Dermis microvascular lymphatic vessel endothelial cell (primary cell): Measurements from ENCODE around the gene HORMAD2. TPM values are rescaled to one million over a fixed set of nuclear protein-coding genes. Genes with fewer than 3 reads are reported as not detected.

Source experiments
- DNase-seq, 2 donors: peaks; one replicate each; pipeline versions ENCODE4 v3.0.0 to v3.0.0-alpha.2; 2010; ENCODE audit warnings: low read depth in 2 of 2
- total RNA-seq: library from RNA; depleted of rRNA; stranded (reverse); fragments of >200 nt; gene quantifications from 2 replicates; pipeline ENCODE4 v1.2.1, GENCODE V29; 2014

HORMAD2 gene
- total RNA-seq, 1 donor from 2014 or later, result not detected

DNA sequence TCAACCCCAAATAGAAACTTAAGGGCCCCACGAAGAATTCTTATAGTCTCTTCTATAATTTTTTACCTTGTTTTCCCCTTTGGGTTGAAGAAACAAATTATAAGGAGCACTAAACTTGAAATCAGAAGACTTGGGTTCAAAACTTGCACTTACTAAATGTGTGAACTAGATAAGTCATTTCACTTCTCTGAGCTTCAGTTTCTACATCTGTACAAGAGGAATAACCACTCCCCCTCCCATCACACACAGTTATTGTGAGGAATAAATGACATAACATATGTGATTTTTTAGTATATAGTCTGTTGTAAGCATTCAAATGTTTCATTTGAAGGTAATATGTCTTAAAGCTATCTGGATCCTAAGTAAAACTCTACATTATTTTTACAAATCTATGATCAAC, 87.5 kb downstream of the HORMAD2 start:
- no peak for DNase-seq

DNA sequence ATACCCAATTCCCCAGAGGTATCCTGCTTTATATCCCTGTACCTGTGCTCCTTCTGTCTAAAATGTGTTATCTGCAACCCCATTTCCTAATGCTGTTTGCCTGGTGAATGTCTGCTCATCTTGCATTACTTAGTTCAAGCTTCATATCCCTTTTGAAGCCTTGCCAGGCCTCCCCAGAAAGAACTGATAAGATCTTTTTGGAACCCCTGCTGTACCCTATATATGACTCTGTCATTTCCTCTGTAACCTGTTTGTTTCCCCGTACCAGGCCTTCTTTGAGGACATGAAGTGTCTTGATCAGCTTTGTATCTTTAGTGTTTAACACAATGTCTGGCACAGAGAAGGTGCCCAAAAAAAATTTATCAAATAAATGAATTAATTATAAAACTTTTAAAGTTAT, 88.7 kb downstream of the HORMAD2 start:
- DNase-seq, result no peak

DNA sequence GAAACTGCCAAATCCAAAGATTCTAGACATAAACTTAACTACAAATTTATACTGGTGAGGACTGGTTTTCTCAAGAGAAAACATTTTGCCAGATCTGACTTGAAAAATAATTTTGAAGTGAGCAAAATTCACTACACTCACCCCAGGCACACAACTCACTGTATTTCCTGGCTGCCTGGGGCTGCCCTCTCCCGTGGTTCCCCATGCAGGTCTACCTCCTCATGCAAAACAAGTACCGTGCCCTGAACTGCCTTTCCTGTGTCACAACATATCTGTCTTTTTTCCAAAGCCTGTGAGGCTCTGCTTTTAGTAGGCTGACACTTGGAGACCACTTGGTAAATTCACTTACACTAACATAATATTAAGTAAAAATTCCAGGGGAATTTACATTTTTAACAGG, 89.9 kb downstream of the HORMAD2 start:
- no peak for DNase-seq

DNA sequence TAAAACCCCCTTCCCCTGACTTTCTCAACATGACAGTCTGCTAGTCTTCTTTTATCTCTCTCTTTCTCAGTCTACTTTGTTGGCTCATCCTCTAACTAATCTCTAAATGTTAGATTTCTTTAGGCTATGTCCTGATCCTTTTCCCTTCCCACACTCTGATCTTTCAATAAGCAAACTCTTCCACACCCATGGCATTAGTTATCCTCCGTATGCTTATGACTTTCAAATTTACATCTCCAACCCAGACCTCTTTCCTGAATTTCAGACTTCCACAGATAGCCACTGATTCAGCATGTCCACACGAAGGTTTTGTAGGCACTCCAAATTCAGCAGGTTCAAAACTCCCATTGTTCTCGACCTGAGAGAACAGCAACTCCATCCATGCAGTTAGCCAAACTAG, 90.7 kb downstream of the HORMAD2 start:
- no peak for DNase-seq

DNA sequence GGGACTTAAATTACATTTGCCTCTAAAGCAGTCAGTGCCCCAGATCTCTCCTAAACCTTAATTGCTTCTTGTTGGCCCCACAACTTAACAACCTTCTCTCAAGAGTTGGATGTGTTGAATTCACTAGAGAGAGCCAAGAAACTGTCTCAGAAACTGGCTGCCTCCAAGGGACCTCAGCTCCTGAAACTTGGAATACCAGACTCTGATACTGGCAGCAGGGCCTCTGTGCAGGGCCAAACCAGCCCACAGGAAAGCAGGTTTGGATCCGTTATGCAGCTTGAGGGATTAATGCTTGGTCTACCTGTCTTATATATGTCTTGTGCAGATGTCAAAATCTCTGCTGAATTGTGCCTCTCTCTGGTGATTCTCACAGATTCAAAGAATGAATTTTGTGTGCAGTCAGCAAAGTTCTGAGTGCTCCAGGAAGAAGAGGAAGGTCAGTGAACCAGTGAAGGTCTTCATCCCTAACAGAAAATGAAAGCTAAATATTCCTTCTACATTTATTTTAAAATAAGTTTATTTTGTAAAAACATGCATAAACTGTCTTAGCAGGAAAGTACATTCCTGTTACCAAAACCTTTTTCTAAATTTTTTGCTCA, 95.5 kb downstream of the HORMAD2 start:
- DNase-seq, result no peak

DNA sequence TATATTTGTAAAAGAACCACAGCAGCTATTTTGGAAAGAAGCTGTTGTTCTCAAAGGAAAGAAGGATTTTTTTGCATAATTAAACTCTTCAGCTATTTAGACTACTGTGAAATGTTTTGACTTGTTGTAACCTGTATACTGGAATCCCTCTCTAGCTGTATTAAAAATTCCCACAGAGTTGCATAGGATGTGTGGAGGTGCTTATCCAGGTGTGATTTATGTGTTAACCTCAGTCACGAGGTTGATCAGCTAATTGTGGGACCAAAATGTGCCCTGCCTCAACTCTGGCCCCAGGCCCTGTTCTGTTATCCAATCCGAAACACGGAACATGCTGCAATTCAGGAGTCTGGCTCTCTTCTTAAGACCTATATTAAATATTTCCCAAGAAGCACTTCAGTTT, 96.2 kb downstream of the HORMAD2 start:
- no peak for DNase-seq

DNA sequence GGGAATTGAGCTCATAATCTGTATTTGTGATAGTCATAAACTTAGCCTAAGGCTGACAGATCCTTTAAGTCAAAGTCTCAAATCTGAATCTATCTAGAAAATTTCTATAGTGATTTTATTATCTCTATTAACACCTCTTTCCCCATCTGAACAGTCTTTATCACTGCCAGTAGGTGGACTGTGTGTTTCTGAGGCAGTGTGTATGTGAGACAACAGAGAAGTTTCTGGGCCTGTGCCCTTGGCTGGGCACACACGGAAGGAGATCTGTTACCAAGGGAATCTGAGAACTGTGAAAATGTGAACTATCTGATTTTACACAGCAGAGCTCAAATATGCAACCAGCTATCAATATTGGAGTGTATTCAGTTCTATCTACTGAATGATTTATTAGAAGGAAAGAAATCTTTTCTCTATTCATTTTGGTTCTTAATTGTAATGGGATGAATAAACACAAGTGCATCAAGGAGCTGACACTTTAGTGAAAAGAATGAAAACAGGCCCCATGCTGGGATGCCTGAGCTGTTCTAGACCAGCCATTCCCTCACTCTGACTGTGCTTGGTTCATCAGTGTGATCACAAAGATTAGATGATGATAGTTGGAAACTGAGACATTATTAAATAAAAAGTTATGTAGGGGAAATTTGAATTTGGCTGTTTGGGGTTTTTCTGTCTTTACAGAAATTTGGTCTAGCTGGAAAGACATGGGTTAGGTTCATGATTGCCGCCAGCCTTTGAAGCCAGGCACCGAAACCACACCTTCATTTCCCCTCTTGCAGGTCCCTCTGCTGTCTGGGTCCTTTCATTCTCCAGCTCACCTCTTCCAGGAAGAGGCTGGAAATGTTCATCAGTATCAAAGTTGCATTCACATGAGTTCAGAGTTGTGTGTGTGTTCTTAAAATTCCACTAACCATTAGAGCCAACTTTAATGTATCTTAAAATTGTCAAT, 98.2 kb downstream of the HORMAD2 start:
- no peak for DNase-seq

DNA sequence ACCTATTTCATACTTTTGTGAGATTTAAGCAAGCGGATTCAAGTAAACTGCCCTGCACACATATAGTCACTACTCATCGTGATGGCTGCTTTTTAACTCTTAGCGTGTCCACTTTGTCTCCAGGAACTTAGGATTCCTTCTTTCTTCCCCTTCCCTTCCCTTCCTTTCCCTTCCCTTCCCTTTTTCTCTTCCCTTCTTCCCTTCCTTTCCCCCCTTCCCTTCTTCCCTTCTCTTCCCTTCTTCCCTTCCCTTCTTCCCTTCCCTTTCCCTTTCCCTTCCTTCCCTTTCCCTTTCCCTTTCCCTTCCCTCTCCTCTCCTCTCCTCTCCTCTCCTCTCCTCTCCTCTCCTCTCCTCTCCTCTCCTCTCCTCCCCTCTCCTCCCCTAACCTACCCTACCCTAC, 100.4 kb downstream of the HORMAD2 start:
- DNase-seq, result no peak

DNA sequence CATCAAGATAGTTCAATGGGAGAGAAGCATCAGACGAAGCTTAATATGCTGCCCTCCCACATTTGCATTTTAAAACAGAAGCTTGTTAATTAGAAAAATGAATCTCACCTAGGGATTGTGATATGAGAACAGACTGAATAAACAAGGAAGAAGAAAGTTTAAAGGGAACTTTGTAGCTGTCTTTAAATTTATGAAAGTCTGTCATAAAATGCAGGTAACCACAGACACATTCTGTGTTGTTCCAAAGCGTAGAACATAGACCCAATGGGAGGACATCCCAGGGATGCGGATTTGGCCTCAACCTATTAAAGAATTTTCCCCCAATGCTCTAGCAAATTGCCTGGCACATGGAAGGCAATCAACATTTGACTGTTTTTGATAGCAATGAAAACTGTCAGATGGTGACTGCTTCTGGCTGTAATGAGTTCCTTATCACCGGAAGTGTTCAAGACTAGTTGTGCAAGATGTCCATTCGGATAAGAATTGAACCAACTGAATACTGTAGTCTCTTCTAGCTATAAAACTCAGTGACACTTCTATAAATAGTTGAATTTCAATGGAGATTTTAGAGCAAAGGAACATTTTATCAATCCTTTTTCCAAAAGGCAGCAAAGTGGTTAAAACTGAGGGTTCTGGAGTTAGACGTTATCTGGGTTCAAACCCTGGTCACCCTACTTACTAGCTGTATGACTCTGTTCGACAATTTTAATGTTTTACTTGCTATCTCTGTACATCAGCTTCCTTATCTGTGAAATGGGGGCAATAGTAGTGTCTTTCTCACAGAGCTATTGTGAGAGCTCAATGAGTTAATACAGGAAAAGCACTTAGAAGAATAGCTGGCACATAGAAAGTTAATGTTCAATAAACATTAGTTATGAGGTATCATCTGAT, 101.4 kb downstream of the HORMAD2 start:
- no peak for DNase-seq

DNA sequence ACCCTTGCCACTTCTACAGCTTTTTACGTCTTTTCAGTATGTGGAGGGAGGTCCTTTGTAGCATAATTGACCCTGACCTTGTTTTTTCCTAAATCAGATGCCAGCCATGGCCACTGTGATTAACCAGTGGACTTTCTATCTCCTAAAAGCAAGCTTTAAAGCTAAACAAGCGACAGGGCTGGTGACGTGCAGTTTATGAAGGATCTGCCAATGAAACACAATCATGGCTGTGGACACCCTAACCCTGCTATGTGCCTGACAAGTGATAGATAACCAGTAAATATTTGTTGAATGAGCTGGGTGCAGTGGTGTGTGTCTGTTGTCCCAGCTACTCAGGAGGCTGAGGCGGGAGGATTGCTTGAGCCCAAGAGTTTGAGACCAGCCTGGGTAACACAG, 102.1 kb downstream of the HORMAD2 start:
- peak in 1 of 2 donors; percentile 7 for DNase-seq

DNA sequence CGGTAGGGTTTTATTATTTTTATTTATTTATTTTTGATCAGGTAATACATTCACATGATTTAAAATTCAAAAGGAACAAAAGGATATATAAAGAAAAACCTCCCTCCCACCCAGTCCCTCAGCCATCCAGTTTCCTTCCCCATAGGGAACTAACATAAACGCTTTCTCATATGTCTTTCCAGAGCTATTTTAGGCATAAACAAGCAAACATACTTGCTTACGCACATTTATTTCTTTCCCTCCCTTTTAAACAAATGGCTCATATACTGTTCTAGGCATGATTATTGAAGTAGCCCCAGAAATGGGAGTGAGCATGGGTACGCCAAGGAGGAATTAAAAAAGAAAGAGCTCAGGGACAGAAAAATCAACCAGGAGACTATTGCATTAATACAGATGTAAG, 102.6 kb downstream of the HORMAD2 start:
- DNase-seq, result no peak

DNA sequence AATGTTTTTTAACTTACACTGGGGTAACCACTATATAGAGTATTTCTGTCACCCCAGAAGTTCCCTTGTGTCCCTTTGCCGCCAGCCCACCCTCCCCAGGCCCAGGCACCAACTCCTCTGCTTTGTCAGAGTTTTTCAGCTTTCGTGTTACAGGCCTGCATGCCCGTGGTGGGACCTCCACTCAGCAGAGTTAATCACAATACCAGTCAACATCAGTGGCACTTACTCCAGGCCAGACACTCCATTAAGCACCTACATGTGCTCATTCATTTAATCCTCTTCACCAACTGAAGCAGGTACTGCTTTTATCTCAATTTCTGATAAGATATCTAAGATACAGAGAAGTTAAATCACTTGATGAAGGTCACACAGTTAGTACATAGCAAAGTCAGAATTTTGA, 103.0 kb downstream of the HORMAD2 start:
- DNase-seq, result no peak

DNA sequence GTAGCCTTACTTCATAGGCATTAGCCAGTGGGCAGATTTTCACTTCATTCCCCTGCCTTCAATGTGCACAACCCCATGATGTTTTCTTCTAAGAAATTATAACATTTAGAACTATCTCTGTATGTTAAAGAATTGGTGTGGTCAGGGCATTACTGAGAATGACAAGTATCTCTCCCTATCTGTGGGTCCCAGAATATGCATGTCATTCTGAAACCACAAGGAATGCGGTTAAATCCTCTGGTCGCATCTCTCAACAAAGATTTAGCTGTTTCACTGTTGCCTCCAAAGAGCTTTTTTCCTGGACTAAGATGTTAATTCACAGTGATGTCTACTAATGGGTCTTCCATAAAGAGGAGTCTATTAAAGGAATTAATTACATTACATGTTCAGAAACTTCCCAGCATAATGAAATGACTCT, 103.6 kb downstream of the HORMAD2 start:
- no peak for DNase-seq

DNA sequence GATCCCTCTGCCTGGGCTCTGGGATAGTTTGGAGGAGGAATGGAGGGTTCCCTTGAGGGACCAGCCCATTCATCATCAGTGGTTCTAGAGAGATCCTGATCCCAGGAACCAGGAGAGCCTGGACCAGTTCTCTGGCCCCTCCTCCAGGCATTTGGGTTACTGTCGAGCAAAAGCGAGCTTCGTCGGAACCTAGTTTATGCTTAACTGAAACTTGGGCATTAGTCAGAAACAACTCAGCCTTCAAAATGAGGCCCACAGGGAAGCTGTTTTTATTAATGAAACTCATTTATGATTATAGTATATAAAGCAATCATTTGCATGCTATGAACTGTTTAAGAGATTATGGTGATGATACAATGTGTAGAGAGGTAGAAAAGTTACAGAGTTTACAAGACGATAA, 104.9 kb downstream of the HORMAD2 start:
- no peak for DNase-seq

DNA sequence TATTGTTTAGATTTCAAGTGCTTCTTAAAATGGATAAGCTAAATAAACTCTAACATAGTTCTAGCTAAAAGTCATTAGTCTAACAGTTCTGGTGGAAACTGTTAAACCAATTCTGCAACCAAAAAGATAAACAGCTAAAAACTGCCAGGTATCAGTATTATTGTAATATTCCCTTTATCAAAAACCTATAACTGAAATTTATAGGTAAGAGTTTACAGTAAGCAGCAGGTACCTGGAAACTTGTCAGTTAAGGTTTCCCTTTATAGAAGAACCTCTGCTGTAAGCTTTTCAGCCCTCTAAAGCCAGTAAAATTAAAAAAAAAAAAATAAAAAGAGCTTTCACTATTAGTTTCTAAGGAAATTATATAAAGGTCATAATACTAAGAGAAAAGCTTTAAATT, 105.3 kb downstream of the HORMAD2 start:
- no peak for DNase-seq

DNA sequence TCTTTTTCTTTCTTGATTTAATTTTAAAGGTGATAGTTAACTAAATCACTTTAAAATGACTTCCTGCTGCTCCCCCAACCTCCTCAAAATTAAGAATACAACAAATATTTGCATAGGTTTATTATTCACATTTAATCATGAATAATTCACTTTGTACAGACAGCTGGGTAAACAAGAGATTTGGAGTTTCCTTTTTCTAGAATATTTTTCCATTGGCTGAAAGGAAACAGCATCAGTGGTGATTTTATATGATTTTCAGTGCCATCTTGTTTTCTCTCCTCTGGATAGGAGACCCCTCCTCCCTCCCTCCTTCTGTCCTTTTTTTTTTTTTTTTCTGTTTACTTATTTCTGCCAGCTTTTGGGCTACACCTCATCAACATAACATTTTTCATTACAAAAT, 105.8 kb downstream of the HORMAD2 start:
- no peak for DNase-seq

DNA sequence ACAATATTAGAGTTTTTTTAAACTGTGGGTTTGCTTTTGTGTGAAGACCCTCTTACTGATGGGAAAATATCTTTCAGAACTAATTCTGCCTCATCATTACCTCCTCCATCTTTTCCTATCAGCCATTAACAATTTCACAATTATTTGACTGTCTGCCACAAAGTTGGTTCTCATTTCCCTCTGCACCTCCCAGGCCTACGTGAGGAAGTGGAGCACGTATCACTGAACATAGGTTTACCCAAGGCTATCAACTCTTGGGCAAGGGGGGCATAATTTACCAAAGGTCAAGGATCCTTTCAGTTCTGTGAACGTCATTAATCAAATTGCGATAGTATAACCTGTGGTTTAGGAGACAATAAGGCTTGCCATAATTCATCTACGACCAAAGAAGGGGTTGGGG, 106.2 kb downstream of the HORMAD2 start:
- DNase-seq, result no peak

DNA sequence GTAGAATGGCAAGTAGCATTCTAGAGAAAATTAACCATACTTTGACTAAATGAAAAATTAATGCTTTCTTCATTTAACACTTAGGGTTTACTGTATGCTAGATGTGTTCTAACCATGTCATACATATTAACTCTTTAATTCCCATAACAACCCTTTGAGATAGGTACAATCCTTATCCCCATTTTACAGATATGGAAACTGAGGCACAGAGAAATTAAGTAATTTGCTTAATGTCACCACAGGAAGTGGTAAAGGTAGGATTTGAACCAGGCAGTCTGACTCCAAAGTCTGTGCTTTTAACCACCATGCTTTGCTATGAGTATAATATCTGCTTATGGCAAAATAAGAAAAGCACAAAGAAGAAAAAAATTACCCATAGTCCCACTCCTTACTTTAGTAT, 106.8 kb downstream of the HORMAD2 start:
- no peak for DNase-seq

DNA sequence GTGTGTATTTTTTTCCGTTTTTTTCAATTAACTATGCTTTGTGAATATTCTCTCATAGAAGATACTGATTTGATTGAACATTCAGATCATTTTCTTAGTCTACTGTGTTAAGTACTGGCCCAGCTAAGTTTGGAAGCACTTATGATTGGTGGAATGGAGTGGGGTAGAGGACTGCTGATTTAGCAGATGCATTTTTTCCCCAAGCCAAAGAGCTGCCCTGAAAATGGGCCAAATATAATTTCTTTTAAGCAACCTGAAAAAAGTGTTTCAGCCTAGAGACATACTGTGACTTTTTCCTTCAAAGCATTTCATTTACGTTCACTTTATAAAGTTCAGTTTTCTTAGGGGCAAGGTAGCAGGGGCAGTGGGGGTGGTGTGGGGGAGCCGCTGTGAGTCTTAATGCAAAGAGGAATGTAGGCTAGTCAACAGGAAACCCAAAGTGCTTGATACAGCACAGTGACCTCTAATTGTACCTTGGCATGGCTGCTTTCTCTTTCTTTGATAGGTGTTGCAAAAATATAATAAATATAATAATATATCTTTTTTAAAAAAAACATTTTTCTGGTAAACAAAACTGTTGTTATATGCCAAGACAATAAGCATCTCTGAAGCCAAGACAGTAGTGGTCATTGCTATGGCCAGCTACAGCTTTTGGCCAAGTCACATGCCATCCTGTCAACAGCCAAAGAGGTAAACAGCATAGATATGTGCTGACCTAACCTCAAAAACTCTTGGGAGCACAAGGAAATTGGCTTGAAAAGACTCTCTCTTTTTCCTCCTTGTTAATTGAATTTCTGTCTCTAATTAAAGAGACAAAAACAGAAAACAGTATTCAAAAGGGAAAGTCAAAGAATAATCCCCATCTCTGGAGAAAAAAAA, 107.5 kb downstream of the HORMAD2 start:
- DNase-seq, result no peak

DNA sequence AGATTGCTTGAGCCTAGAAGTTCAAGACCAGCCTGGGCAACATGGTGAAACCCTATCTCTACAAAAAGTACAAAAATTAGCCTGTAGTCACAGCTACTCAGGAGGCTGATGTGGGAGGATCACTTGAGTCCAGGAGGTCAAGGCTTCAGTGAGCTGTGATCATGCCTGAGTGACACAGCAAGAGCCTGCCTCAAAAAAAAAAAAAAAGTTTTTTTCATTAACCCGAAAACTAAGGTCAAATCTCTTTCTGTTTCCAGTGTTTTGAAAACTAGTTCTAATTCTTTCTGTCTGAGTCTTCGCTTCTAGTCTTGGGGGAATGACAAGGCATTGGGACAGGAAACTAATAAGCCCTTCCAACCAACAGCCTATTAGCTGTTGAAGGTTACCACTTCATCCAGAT, 108.6 kb downstream of the HORMAD2 start:
- no peak for DNase-seq

DNA sequence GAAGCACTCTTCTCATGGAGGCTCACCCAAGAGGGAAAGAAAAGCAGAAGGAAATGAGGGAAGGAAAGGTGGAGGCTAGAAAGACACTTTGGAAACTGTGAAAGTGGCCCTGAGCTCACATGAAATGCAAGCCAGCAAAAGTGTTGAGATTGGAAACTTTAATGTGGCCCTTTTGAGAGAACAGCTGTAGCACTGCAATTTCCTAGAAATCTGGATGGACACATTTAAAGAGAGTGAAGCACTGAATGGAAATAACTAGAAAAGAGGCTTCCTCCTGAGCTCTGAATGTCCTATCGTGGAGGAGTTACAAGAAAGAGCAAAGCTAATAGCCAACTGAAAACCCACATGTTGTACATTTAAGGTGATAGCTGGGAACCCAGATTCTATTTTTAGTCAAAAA, 110.3 kb downstream of the HORMAD2 start:
- DNase-seq, result no peak
